HEK293 (cell line): ENCODE measurements around the gene CTSE.
"Not testable (repeated sequence)": the region's sequence is repeated elsewhere in the genome, so short reads cannot be mapped to it uniquely, and the experiment has no call there.

ENCODE experiments used
- CTCF ChIA-PET: fragments of 350-600 bp; formaldehyde crosslinking; extraction: SDS; loops from one replicate; lab custom pipeline; 2021; ENCODE audit warnings: antibody characterized with exemption; lab: Yijun Ruan, JAX
- POLR2A ChIA-PET: fragments of 300-600 bp; formaldehyde crosslinking; extraction: SDS; loops from one replicate; lab custom pipeline; 2020; ENCODE audit warnings: antibody characterized with exemption, inconsistent platforms; lab: Yijun Ruan, JAX
- H3K27ac ChIP-seq: fragments of 200-500 bp; sonication (Bioruptor generic); 2 replicates; pipeline ENCODE4 v1.5.1; 2014; ENCODE audit warnings: low read depth, low read length, control low read depth, inconsistent platforms; ENCODE audit errors: extremely low read depth
- H3K36me3 ChIP-seq, 2 experiments: fragments of 200-500 bp in 1 of 2; sonication (Bioruptor generic) in 1 of 2; 1 replicate in 1 of 2; 2 replicates in 1 of 2; pipeline ENCODE4 v1.5.1; 2014 to 2017; ENCODE audit warnings: inconsistent platforms in 2 of 2, low read length in 2 of 2; ENCODE audit not compliant: control insufficient read depth in 2 of 2, insufficient read depth in 1 of 2
- H3K4me1 ChIP-seq: fragments of 200-500 bp; sonication (Bioruptor generic); 2 replicates; pipeline ENCODE4 v1.5.1; 2014; ENCODE audit warnings: mild to moderate bottlenecking, low read length, inconsistent platforms; ENCODE audit not compliant: control insufficient read depth, insufficient read depth
- H3K4me3 ChIP-seq: 2 replicates; pipeline ENCODE4 v1.5.1; 2011; ENCODE audit warnings: low read depth, mild to moderate bottlenecking, control low read depth, low read length, moderate library complexity
- H3K9me3 ChIP-seq: fragments of 200-500 bp; sonication (Bioruptor generic); 2 replicates; pipeline ENCODE4 v1.5.1; 2014; ENCODE audit warnings: low read depth, low read length, inconsistent platforms; ENCODE audit not compliant: control insufficient read depth, insufficient read depth
- BCL11B ChIP-seq: fragments of 450-650 bp; formaldehyde crosslinking; IDR thresholded peaks from 2 replicates; pipeline ENCODE4 v1.5.1; 2016; ENCODE audit warnings: low read depth, missing biosample characterization, missing genetic modification characterization
- KLF10 ChIP-seq: fragments of 450-650 bp; IDR thresholded peaks from 2 replicates; pipeline ENCODE4 v1.5.1; 2018; ENCODE audit warnings: missing biosample characterization, mild to moderate bottlenecking, missing genetic modification characterization
- SCRT2 ChIP-seq: fragments of 450-650 bp; formaldehyde crosslinking; IDR thresholded peaks from 2 replicates; pipeline ENCODE4 v1.5.1; 2016; ENCODE audit warnings: missing biosample characterization, missing genetic modification characterization
- ZBTB48 ChIP-seq: fragments of 450-650 bp; formaldehyde crosslinking; IDR thresholded peaks from 2 replicates; pipeline ENCODE4 v1.5.1; 2016; ENCODE audit warnings: missing biosample characterization, missing genetic modification characterization
- ZBTB8A ChIP-seq: fragments of 450-650 bp; formaldehyde crosslinking; IDR thresholded peaks from 2 replicates; pipeline ENCODE4 v1.5.1; 2016; ENCODE audit warnings: missing biosample characterization, missing genetic modification characterization
- ZFP37 ChIP-seq: fragments of 450-650 bp; formaldehyde crosslinking; IDR thresholded peaks from 2 replicates; pipeline ENCODE4 v1.5.1; 2016; ENCODE audit warnings: missing biosample characterization, missing genetic modification characterization
- ZNF174 ChIP-seq: fragments of 450-650 bp; formaldehyde crosslinking; IDR thresholded peaks from 2 replicates; pipeline ENCODE4 v1.5.0; 2017; ENCODE audit warnings: missing biosample characterization, mild to moderate bottlenecking, missing genetic modification characterization
- ZNF184 ChIP-seq: fragments of 450-650 bp; IDR thresholded peaks from 2 replicates; pipeline ENCODE4 v1.5.1; 2018; ENCODE audit warnings: missing biosample characterization, mild to moderate bottlenecking, missing genetic modification characterization
- ZNF214 ChIP-seq: fragments of 450-650 bp; formaldehyde crosslinking; IDR thresholded peaks from 2 replicates; pipeline ENCODE4 v1.5.1; 2017; ENCODE audit warnings: missing biosample characterization, mild to moderate bottlenecking, missing genetic modification characterization, borderline replicate concordance
- ZNF24 ChIP-seq: fragments of 450-650 bp; formaldehyde crosslinking; IDR thresholded peaks from 2 replicates; pipeline ENCODE4 v1.5.1; 2016; ENCODE audit warnings: missing biosample characterization, missing genetic modification characterization
- ZNF350 ChIP-seq: fragments of 450-650 bp; formaldehyde crosslinking; IDR thresholded peaks from 2 replicates; pipeline ENCODE4 v1.5.0; 2017; ENCODE audit warnings: missing biosample characterization, mild to moderate bottlenecking, missing genetic modification characterization
- ZNF416 ChIP-seq: fragments of 450-650 bp; formaldehyde crosslinking; IDR thresholded peaks from 2 replicates; pipeline ENCODE4 v1.5.1; 2016; ENCODE audit warnings: missing biosample characterization, missing genetic modification characterization
- ZNF48 ChIP-seq: fragments of 450-650 bp; formaldehyde crosslinking; IDR thresholded peaks from 2 replicates; pipeline ENCODE4 v1.5.1; 2016; ENCODE audit warnings: missing biosample characterization, missing genetic modification characterization
- ZNF529 ChIP-seq: fragments of 450-650 bp; formaldehyde crosslinking; IDR thresholded peaks from 2 replicates; pipeline ENCODE4 v1.5.1; 2017; ENCODE audit warnings: missing genetic modification characterization, missing biosample characterization; ENCODE audit not compliant: insufficient replicate concordance
- ZNF549 ChIP-seq: fragments of 450-650 bp; IDR thresholded peaks from 2 replicates; pipeline ENCODE4 v1.5.1; 2018; ENCODE audit warnings: missing biosample characterization, missing genetic modification characterization, mild to moderate bottlenecking, inconsistent platforms, moderate library complexity
- ZNF585B ChIP-seq: fragments of 450-650 bp; formaldehyde crosslinking; IDR thresholded peaks from 2 replicates; pipeline ENCODE4 v1.5.1; 2016; ENCODE audit warnings: missing biosample characterization, missing genetic modification characterization
- ZNF600 ChIP-seq: fragments of 450-650 bp; formaldehyde crosslinking; IDR thresholded peaks from 2 replicates; pipeline ENCODE4 v1.5.1; 2016; ENCODE audit warnings: missing biosample characterization, missing genetic modification characterization
- ZNF791 ChIP-seq: fragments of 450-650 bp; formaldehyde crosslinking; IDR thresholded peaks from 2 replicates; pipeline ENCODE4 v1.5.1; 2016; ENCODE audit warnings: missing biosample characterization, missing genetic modification characterization
- TF ChIP-seq, protein P1 (sequence below): fragments of 450-650 bp; formaldehyde crosslinking; IDR thresholded peaks from 2 replicates; pipeline ENCODE4 v1.5.1; 2016; ENCODE audit warnings: missing biosample characterization, missing genetic modification characterization

Gene CTSE

DNA sequence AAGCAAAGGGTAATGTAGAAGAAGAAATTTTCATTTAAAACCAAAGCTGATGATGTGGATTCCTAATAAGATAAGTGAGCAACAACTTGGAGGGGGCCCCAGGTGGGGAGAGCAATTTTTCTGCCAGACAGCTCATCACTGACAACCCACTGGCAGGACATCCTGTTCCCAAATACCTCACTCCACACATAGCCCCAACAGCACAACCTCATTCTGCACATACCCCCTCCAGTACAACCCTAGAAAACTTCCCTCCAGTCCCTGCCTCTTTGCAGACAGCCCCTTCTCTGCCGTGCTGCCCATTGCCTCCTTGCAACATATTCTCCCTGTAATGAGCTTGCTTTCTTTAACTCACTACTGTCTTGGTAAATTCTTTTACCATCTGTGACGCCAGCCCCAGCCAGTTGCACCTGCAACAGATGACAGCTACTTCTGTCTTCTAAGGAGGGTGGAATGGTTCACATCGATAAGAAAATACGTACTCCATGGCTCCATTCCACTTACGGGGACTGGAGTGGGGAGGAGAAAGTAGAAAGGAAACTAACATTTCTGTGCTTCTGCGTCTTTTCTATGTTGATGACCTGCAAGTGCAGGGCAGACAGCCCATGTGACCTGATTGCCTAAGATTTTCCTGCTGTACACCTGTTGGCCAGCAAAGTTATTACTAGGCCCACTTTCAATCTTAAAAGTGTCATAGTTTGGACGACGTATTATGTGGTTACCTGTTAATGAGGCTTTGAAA is 44.0 kb upstream of the CTSE start:
- Histone ChIP-seq H3K27ac (no peak overlapping the region), H3K36me3 (no peaks in the 10 kb centered on the region), H3K9me3 (no peaks in the 10 kb centered on the region), H3K4me1 (no peaks in the 10 kb centered on the region), H3K4me3 (no peak overlapping the region)
- ChIA-PET CTCF (interaction anchor here (0.7 kb wide), 1 partner anchor 11 kb away, joined by 3 read pairs; no protein-coding TSS in a partner anchor), POLR2A (no interaction called here)
- TF ChIP-seq SCRT2 (peak; percentile 88), ZBTB48 (peak; percentile 45; the same call in 1 of the 2 replicates), ZNF24 (tag by site-specific recombination) (no peak)

DNA sequence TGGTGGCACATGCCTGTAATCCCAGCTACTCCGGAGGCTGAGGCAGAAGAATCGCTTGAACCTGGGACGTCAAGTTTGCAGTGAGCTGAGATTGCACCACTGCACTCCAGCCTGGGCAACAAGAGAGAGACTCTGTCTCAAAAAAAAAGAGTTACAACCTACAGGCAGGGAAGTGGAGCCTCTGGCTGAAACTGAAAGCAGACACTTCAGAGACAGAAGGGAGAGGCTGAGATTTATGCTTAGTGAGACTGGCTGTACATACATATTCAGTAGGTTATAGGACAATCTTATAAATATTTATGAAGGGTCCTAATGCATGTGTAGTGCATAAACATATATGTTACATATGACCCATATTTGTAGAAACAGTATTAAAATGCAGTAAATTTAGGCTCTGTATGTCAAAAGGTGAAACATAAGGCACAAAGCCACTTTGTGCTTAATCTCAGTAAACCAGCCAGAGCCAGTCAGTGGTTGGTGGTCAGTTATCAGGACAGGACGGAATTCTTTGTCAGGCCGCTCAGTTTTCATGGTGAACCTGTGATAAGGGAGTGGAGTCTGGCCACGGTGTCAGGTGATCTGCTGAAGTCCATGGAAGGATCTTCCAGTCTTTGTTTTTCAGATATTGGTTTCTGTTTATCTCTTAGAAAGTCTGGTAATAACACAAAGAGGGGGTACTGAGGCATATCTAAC is 42.9 kb upstream of the CTSE start:
- no peak for TF ChIP-seq ZNF184
- TF ChIP-seq ZNF48 (tag by site-specific recombination): no peak
- no peak for TF ChIP-seq ZNF529 (tag by site-specific recombination)
- TF ChIP-seq ZNF214 (tag by site-specific recombination): no peak
- TF ChIP-seq ZNF791 (tag by site-specific recombination): no peak
- no peak for TF ChIP-seq ZBTB8A (tag by site-specific recombination)
- TF ChIP-seq ZNF350 (tag by site-specific recombination): no peak
- no peak for TF ChIP-seq BCL11B
- TF ChIP-seq ZNF549 (tag by site-specific recombination): no peak
- TF ChIP-seq, protein P1, sequence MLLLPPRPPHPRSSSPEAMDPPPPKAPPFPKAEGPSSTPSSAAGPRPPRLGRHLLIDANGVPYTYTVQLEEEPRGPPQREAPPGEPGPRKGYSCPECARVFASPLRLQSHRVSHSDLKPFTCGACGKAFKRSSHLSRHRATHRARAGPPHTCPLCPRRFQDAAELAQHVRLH (tag by site-specific recombination): no peak
- no peak for TF ChIP-seq ZNF600 (tag by site-specific recombination)
- no peak for TF ChIP-seq KLF10 (tag by site-specific recombination)
- TF ChIP-seq ZNF585B (tag by site-specific recombination): no peak
- no peak for TF ChIP-seq ZNF416 (tag by site-specific recombination)
- ChIA-PET CTCF (no interaction called here), POLR2A (no interaction called here)
- no peaks in the 10 kb centered on the region for H3K36me3 ChIP-seq
- no peaks in the 10 kb centered on the region for H3K4me1 ChIP-seq
- H3K27ac ChIP-seq: no peak overlapping the region
- H3K9me3 ChIP-seq: no peaks in the 10 kb centered on the region
- no peak overlapping the region for H3K4me3 ChIP-seq

GRCh38 chr1:206065547-206066145 is 42.0 kb upstream of the CTSE start:
- no peaks in the 10 kb centered on the region for H3K36me3 ChIP-seq
- H3K9me3 ChIP-seq: no peaks in the 10 kb centered on the region
- H3K27ac ChIP-seq: no peak overlapping the region
- H3K4me3 ChIP-seq: no peak overlapping the region
- TF ChIP-seq ZFP37 (tag by site-specific recombination): 0 out of 2 replicates have a peak, but pooled peaks have one; percentile 62
- no peak for TF ChIP-seq ZNF174 (tag by site-specific recombination)
- TF ChIP-seq, all 188 proteins: peak for 1
- CTCF ChIA-PET: no interaction called here
- no peaks in the 10 kb centered on the region for H3K4me1 ChIP-seq
- POLR2A ChIA-PET: no interaction called here

DNA sequence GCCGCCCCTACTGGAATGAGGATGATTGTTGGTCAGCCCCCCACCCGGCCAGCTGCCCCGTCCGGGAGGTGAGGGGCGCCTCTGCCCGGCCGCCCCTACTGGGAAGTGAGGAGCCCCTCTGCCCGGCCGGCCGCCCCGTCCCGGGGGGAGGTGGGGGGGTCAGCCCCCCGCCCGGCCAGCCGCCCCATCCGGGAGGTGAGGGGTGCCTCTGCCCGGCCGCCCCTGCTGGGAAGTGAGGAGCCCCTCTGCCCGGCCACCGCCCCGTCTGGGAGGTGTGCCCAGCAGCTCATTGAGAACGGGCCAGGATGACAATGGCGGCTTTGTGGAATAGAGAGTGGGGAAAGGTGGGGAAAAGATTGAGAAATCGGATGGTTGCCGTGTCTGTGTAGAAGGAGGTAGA is 40.8 kb upstream of the CTSE start:
- CTCF ChIA-PET, H3K36me3 ChIP-seq, POLR2A ChIA-PET: not testable (repeated sequence)

DNA sequence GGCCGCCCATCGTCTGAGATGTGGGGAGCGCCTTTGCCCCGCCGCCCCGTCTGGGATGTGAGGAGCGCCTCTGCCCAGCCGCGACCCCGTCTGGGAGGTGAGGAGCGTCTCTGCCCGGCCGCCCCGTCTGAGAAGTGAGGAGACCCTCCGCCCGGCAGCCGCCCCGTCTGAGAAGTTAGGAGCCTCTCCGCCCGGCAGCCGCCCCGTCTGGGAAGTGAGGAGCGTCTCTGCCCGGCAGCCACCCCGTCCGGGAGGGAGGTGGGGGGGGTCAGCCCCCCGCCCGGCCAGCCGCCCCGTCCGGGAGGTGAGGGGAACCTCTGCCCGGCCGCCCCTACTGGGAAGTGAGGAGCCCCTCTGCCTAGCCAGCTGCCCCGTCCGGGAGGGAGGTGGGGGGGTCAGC is 40.3 kb upstream of the CTSE start:
- H3K27ac ChIP-seq, H3K4me3 ChIP-seq, H3K36me3 ChIP-seq, H3K4me1 ChIP-seq, POLR2A ChIA-PET, H3K9me3 ChIP-seq, CTCF ChIA-PET: not testable (repeated sequence)

More for the DNA sequence above, 40.8 kb upstream of the CTSE start:
- H3K27ac ChIP-seq, H3K4me3 ChIP-seq, H3K4me1 ChIP-seq, H3K9me3 ChIP-seq: not testable (repeated sequence)
